Left ventricle myocardium inferior (tissue), 1 donor: ENCODE measurements around the gene SHMT2. TPM values are rescaled to one million over a fixed set of nuclear protein-coding genes. Genes with fewer than 3 reads are reported as not detected.

Experiments
- DNase-seq: peaks from one replicate; pipeline ENCODE4 v3.0.0-alpha.2; 2020
- H3K27ac ChIP-seq: fragments of 200-600 bp; replicated peaks from 2 replicates; pipeline ENCODE4 v1.8.0; 2021
- H3K27me3 ChIP-seq: fragments of 200-600 bp; 2 replicates; pipeline ENCODE4 v1.8.0; 2021; ENCODE audit warnings: low read depth
- H3K36me3 ChIP-seq: fragments of 200-600 bp; 2 replicates; pipeline ENCODE4 v1.8.0; 2021
- H3K4me1 ChIP-seq: fragments of 200-600 bp; 2 replicates; pipeline ENCODE4 v1.8.0; 2021
- H3K4me3 ChIP-seq: fragments of 200-600 bp; 2 replicates; pipeline ENCODE4 v1.8.0; 2021; ENCODE audit warnings: mild to moderate bottlenecking, moderate library complexity
- H3K9me3 ChIP-seq: fragments of 200-600 bp; replicated peaks from 2 replicates; pipeline ENCODE4 v1.8.0; 2021
- intact Hi-C: fragments of 100-400 bp; cut with micrococcal nuclease; formaldehyde crosslinking; loops from one replicate; pipeline ENCODE4 v1.11.0; 2022
- total RNA-seq: library from RNA; stranded (reverse); fragmentation: NEBNext Ultra II Directional; extraction: Animal tissue kit (Norgen Biotek cat#: 25700); gene quantifications from one replicate; pipeline ENCODE4 v1.2.1, GENCODE V29; 2021
- TF ChIP-seq, protein P1 (sequence below): fragments of 200-600 bp; IDR thresholded peaks from 2 replicates; pipeline ENCODE4 v1.8.0; 2021; ENCODE audit warnings: antibody characterized with exemption, mild to moderate bottlenecking, borderline replicate concordance
- donor health status: DM: no; HTN: yes; CAD: no; lungs with severe emphysema.

Gene SHMT2
- total RNA-seq, 1 donor from 2014 or later, result 22.9 TPM

DNA sequence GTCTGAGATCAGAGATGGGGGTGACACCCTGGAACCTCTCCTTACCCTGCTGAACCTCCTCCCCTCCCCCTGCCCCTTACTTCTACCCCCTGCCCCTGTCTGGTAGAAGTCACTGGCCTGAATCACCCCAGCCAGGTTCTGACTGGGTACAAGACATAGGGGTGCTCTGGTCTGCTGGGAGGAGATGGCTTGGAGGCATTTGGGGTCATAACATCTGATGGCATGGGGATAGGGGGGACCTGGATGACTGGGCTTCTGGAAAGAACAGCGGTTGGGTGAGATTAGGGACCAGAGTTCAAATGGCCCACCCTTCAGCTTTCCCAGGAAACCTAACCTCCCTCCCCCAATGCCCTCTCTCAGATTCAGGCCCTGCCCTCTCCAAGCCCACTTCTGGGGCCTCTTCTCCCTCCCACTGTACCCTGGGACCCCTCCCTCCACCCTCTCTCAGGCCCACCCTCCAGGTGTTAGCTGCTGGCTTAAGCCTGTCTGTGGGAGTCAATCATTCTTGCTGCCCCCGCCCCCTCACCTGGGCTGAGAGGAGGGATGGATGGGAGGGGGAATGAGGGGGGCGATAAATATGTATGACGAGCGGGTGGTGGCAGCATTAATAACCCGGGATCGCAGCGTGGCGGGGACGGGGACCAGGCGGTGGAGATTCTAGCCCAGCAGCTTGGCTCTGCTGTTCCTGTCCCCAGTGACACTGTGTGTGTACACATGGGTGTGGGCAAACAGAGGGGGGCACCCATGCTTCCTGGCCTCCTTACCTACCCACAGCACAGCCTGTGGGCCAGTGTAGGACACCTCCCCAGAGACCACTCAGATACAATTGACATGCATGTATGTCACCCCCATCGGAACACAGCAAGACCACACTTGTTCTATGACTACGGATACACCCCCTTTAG lies 7.0 kb upstream of the SHMT2 start:
- no peaks in the 10 kb centered on the region for H3K36me3 ChIP-seq
- H3K4me3 ChIP-seq, result no peak overlapping the region
- peaks cover 22% of the 10 kb centered on the region for H3K4me1 ChIP-seq
- no peaks in the 10 kb centered on the region for H3K9me3 ChIP-seq
- DNase-seq, result no peak
- intact Hi-C loops, result no loop called here
- no peak overlapping the region for H3K27ac ChIP-seq
- TF ChIP-seq, protein P1, sequence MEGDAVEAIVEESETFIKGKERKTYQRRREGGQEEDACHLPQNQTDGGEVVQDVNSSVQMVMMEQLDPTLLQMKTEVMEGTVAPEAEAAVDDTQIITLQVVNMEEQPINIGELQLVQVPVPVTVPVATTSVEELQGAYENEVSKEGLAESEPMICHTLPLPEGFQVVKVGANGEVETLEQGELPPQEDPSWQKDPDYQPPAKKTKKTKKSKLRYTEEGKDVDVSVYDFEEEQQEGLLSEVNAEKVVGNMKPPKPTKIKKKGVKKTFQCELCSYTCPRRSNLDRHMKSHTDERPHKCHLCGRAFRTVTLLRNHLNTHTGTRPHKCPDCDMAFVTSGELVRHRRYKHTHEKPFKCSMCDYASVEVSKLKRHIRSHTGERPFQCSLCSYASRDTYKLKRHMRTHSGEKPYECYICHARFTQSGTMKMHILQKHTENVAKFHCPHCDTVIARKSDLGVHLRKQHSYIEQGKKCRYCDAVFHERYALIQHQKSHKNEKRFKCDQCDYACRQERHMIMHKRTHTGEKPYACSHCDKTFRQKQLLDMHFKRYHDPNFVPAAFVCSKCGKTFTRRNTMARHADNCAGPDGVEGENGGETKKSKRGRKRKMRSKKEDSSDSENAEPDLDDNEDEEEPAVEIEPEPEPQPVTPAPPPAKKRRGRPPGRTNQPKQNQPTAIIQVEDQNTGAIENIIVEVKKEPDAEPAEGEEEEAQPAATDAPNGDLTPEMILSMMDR, result no peak
- peaks cover 100% of the 10 kb centered on the region for H3K27me3 ChIP-seq

DNA sequence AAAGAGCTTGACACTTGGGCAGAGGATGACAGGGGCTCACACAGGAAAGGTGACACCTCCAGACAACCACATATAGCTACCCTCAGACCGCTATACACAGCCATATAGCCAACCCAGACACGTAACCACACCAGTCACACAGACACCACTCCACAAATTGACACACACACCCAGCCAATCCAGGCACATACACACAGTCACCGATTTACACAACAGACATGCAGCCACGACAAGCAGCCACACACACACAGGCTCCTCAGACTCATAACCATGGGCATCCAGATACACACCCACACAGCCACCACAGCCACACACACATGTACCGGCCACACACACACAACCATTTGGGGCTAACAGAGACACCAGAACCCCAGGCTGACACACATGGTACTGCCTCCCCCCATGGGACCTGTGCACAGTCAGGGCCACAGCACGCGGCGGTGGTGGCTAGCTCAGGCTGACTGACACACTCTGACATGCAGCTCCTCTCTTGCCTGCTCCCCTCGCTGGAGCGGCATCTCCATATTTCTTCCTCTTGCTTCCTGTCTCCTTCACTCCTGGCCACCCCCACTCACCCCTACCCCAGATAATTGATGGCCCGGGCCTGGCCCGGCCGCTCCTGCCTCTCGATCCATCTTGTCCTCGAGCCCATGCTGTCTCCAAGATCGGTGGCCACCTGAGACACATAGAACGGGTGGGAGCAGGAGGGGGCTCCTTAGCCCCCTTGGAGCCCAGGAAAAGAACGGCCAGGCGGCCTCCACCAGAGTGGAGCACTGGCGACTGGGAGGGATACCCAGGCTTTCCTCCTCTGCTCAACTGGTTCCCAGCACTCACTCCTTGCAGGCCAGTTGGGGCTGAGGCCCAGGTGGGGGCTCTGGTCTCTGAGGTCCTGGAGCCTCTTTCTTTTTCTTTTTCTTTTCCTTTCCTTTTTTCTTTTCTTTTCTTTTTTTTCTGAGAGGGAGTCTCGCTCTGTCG lies 6.0 kb upstream of the SHMT2 start:
- Histone ChIP-seq H3K27ac (no peak overlapping the region), H3K4me1 (peaks cover 19% of the 10 kb centered on the region), H3K27me3 (peaks cover 93% of the 10 kb centered on the region), H3K4me3 (no peak overlapping the region), H3K36me3 (no peaks in the 10 kb centered on the region), H3K9me3 (no peaks in the 10 kb centered on the region)
- no peak for DNase-seq
- intact Hi-C loops, result no loop called here
- TF ChIP-seq, protein P1, result no peak

DNA sequence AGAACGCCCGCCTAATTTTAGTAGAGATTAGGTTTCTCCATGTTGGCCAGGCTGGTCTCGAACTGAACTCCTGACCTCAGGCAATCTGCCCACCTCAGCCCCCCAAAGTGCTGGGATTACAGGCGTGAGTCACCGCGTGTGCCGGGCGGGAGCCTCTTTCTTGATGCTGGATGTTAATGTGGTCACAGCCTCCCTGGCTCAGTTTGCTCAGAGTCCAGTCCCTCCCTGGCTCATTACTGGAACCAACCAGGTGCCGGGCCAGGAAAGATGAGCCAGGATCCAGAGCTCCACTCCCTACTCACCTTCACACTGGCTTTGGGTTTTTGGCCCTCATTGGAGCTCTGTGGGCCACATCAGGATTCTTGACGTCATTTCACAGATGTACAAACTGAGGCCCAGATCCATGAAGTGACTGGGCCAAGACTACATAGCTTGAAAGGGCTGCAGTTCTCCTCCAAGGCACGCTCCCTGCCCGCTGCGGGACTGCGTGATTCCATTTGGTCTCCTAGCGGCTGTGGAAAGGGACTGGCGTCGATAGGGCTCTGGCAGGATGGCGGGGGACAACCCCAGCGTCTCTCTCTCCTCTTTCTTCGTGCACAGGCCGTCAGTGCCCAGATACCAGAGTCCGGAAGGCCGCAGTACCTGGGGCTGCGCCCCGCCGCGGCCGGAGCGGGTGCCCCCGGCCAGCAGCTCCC lies 5.1 kb upstream of the SHMT2 start:
- no peaks in the 10 kb centered on the region for H3K9me3 ChIP-seq
- H3K27me3 ChIP-seq, result peaks cover 84% of the 10 kb centered on the region
- peaks cover 25% of the 10 kb centered on the region for H3K4me1 ChIP-seq
- no peaks in the 10 kb centered on the region for H3K36me3 ChIP-seq
- no peak for DNase-seq
- peak overlapping the region; percentile 37 for H3K4me3 ChIP-seq
- intact Hi-C loops, result no loop called here
- TF ChIP-seq, protein P1, result no peak
- H3K27ac ChIP-seq, result no peak overlapping the region

DNA sequence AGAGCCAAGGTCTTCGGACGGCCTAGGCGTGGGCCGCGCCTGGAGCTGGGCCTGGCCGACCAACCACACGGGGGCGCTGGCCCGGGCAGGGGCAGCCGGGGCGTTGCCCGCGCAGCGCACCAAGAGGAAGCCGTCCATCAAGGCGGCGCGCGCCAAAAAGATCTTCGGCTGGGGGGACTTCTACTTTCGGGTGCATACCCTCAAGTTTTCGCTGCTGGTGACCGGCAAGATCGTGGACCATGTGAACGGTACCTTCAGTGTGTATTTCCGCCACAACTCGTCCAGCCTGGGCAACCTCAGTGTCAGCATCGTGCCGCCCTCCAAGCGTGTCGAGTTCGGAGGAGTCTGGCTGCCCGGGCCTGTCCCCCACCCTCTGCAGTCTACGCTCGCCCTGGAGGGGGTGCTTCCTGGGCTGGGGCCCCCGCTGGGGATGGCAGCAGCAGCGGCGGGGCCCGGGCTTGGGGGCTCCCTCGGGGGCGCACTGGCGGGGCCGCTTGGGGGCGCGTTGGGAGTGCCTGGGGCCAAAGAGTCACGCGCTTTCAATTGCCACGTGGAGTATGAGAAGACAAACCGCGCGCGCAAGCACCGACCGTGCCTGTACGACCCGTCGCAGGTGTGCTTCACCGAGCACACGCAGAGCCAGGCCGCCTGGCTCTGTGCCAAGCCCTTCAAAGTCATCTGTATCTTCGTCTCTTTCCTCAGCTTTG lies 4.4 kb upstream of the SHMT2 start:
- H3K9me3 ChIP-seq, result no peaks in the 10 kb centered on the region
- H3K27ac ChIP-seq, result no peak overlapping the region
- intact Hi-C loops, result no loop called here
- peak overlapping the region; percentile 37 for H3K4me3 ChIP-seq
- peak; percentile 55 for DNase-seq
- no peaks in the 10 kb centered on the region for H3K36me3 ChIP-seq
- TF ChIP-seq, protein P1, result peak; percentile 66
- peaks cover 30% of the 10 kb centered on the region for H3K4me1 ChIP-seq
- H3K27me3 ChIP-seq, result peaks cover 77% of the 10 kb centered on the region
